H9 (cell line): ENCODE results near the gene GCSAML. TPM values are rescaled to one million over a fixed set of nuclear protein-coding genes. Genes with fewer than 3 reads are reported as not detected.

ENCODE experiments used
- DNase-seq: peaks from one replicate; pipeline ENCODE4 v3.0.0-alpha.2; 2017
- H2AFZ ChIP-seq: one replicate; pipeline ENCODE4 v1.6.1; 2013; ENCODE audit warnings: mild to moderate bottlenecking, low read length, control low read depth, moderate library complexity
- H2AK5ac ChIP-seq: 2 replicates; pipeline ENCODE4 v1.6.1; 2013; ENCODE audit warnings: low read length, control low read depth, mixed read lengths; ENCODE audit not compliant: insufficient read length
- H2BK120ac ChIP-seq: one replicate; pipeline ENCODE4 v1.6.1; 2013; ENCODE audit warnings: low read depth, mild to moderate bottlenecking, low read length, control low read depth, inconsistent platforms; ENCODE audit not compliant: poor library complexity, severe bottlenecking
- H2BK12ac ChIP-seq: 2 replicates; pipeline ENCODE4 v1.6.1; 2013; ENCODE audit warnings: low read length, control low read depth, mixed read lengths, low read depth; ENCODE audit not compliant: insufficient read length
- H2BK15ac ChIP-seq: 2 replicates; pipeline ENCODE4 v1.6.1; 2013; ENCODE audit warnings: low read depth, low read length, control low read depth
- H2BK20ac ChIP-seq: one replicate; pipeline ENCODE4 v1.6.1; 2013; ENCODE audit warnings: low read depth, mild to moderate bottlenecking, low read length, control low read depth, inconsistent platforms; ENCODE audit not compliant: poor library complexity, severe bottlenecking
- H2BK5ac ChIP-seq: 2 replicates; pipeline ENCODE4 v1.6.1; 2013; ENCODE audit warnings: low read length, control low read depth, mixed read lengths; ENCODE audit not compliant: insufficient read length
- H3K14ac ChIP-seq: 2 replicates; pipeline ENCODE4 v1.6.1; 2013; ENCODE audit warnings: low read length, control low read depth; ENCODE audit not compliant: insufficient read depth
- H3K18ac ChIP-seq: 2 replicates; pipeline ENCODE4 v1.6.1; 2013; ENCODE audit warnings: low read depth, mild to moderate bottlenecking, mixed read lengths, low read length, control low read depth; ENCODE audit not compliant: insufficient read length
- H3K23ac ChIP-seq: 2 replicates; pipeline ENCODE4 v1.6.1; 2013; ENCODE audit warnings: low read length, control low read depth, mixed read lengths, low read depth; ENCODE audit not compliant: insufficient read length
- H3K23me2 ChIP-seq: 2 replicates; pipeline ENCODE4 v1.6.1; 2013; ENCODE audit warnings: low read depth, mild to moderate bottlenecking, mixed read lengths, low read length, control low read depth; ENCODE audit not compliant: insufficient read length, poor library complexity, severe bottlenecking
- H3K27ac ChIP-seq: 2 replicates; pipeline ENCODE4 v1.5.1; 2013; ENCODE audit warnings: low read length, control low read depth, mixed read lengths, low read depth; ENCODE audit not compliant: insufficient read length
- H3K27me3 ChIP-seq: 2 replicates; pipeline ENCODE4 v1.6.1; 2013; ENCODE audit warnings: low read length, control low read depth, inconsistent platforms; ENCODE audit not compliant: insufficient read depth
- H3K4ac ChIP-seq: 2 replicates; pipeline ENCODE4 v1.6.1; 2013; ENCODE audit warnings: low read depth, mild to moderate bottlenecking, control low read depth, inconsistent platforms, low read length, moderate library complexity
- H3K4me1 ChIP-seq: 2 replicates; pipeline ENCODE4 v1.6.1; 2013; ENCODE audit warnings: low read length, control low read depth, inconsistent platforms; ENCODE audit not compliant: insufficient read depth
- H3K4me2 ChIP-seq: 2 replicates; pipeline ENCODE4 v1.6.1; 2013; ENCODE audit warnings: low read length, control low read depth, mixed read lengths; ENCODE audit not compliant: insufficient read length, insufficient read depth
- H3K56ac ChIP-seq: 2 replicates; pipeline ENCODE4 v1.6.1; 2013; ENCODE audit warnings: low read depth, mild to moderate bottlenecking, mixed read lengths, low read length, control low read depth; ENCODE audit not compliant: insufficient read length
- H3K79me1 ChIP-seq: 2 replicates; pipeline ENCODE4 v1.6.1; 2013; ENCODE audit warnings: low read depth, mild to moderate bottlenecking, moderate library complexity, low read length, control low read depth, inconsistent platforms; ENCODE audit not compliant: insufficient read depth, poor library complexity, severe bottlenecking
- H3K79me2 ChIP-seq: 2 replicates; pipeline ENCODE4 v1.6.1; 2013; ENCODE audit warnings: low read length, control low read depth, inconsistent platforms; ENCODE audit not compliant: insufficient read depth
- H3K9ac ChIP-seq: 2 replicates; pipeline ENCODE4 v1.6.1; 2013; ENCODE audit warnings: low read length, control low read depth, mixed read lengths; ENCODE audit not compliant: insufficient read length; ENCODE audit errors: extremely low read depth
- H3K9me3 ChIP-seq: one replicate; pipeline ENCODE4 v1.6.1; 2013; ENCODE audit warnings: low read depth, low read length, inconsistent platforms; ENCODE audit not compliant: control insufficient read depth
- H3T11ph ChIP-seq: one replicate; pipeline ENCODE4 v1.6.1; 2013; ENCODE audit warnings: mild to moderate bottlenecking, low read length, control low read depth, inconsistent platforms
- H4K20me1 ChIP-seq: one replicate; pipeline ENCODE4 v1.6.1; 2013; ENCODE audit not compliant: control insufficient read depth, insufficient read length, insufficient read depth
- H4K5ac ChIP-seq: 2 replicates; pipeline ENCODE4 v1.6.1; 2013; ENCODE audit warnings: low read depth, mild to moderate bottlenecking, mixed read lengths, low read length, control low read depth; ENCODE audit not compliant: insufficient read length
- H4K8ac ChIP-seq: replicated peaks from 2 replicates; pipeline ENCODE4 v1.6.1; 2013; ENCODE audit warnings: low read length, control low read depth, mixed read lengths, low read depth; ENCODE audit not compliant: insufficient read length
- H4K91ac ChIP-seq: 2 replicates; pipeline ENCODE4 v1.6.1; 2013; ENCODE audit warnings: low read depth, mild to moderate bottlenecking, moderate library complexity, mixed read lengths, low read length, control low read depth; ENCODE audit not compliant: insufficient read length
- H3K27ac Mint-ChIP-seq, 3 experiments: 2 replicates in 2 of 3; 3 replicates in 1 of 3; pipeline ENCODE4 v1.8.0; 2020 to 2021; ENCODE audit warnings: mixed read lengths in 3 of 3, mild to moderate bottlenecking in 1 of 3, moderate library complexity in 1 of 3
- H3K27me3 Mint-ChIP-seq: 2 replicates; pipeline ENCODE4 v1.8.0; 2021; ENCODE audit warnings: low read depth, mild to moderate bottlenecking, moderate library complexity, mixed read lengths
- H3K36me3 Mint-ChIP-seq, 3 experiments: 2 replicates in 2 of 3; 3 replicates in 1 of 3; pipeline ENCODE4 v1.8.0; 2020 to 2021; ENCODE audit warnings: low read depth in 3 of 3, mixed read lengths in 3 of 3; ENCODE audit not compliant: insufficient read depth in 1 of 3
- H3K4me1 Mint-ChIP-seq, 2 experiments: 2 replicates each; pipeline ENCODE4 v1.8.0; 2020; ENCODE audit warnings: mixed read lengths in 2 of 2
- H3K4me3 Mint-ChIP-seq, 2 experiments: 2 replicates in 1 of 2; 3 replicates in 1 of 2; pipeline ENCODE4 v1.8.0; 2020 to 2021; ENCODE audit warnings: mild to moderate bottlenecking in 2 of 2, mixed read lengths in 2 of 2, moderate library complexity in 1 of 2
- H3K9me3 Mint-ChIP-seq, 2 experiments: 2 replicates in 1 of 2; 3 replicates in 1 of 2; pipeline ENCODE4 v1.8.0; 2020; ENCODE audit warnings: mild to moderate bottlenecking in 2 of 2, mixed read lengths in 2 of 2, moderate library complexity in 1 of 2
- total RNA-seq: library from RNA; stranded (reverse); gene quantifications from 2 replicates; pipeline ENCODE4 v1.2.1, GENCODE V29; 2021
- TF ChIP-seq, protein P1 (sequence below): fragments of 200-600 bp; sonication (generic); conservative IDR thresholded peaks from 3 replicates; pipeline ENCODE4 v1.8.0; 2021; ENCODE audit warnings: antibody characterized with exemption, mild to moderate bottlenecking

GCSAML gene
- total RNA-seq, 1 experiment from 2014 or later: not detected

DNA sequence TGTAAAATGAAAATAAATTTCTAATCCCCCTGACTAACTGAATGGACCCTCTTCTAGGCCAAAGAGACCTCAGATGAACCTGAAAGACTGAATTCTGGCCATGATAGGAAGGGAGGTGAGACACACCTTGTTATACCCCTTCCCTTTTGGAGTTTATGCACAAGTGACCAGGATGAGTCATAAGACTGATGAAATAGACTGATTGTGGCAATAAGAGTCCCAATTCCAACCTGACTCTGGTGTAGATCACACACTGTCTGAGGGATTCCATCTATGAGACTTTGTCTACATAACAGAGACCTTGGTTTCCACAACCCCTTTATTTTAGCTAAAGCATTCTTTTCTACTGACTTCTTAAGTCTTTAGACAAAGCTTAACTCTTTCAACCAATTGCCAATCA, 25.7 kb downstream of the GCSAML start:
- H3K4ac ChIP-seq: no peak overlapping the region
- H4K5ac ChIP-seq: no peak overlapping the region
- no peak for DNase-seq
- Mint-ChIP-seq H3K4me3 (no peak overlapping the region), H3K9me3 (peaks cover 4 to 6% of the 10 kb centered on the region in 2 experiments; a peak in 3 of 5 replicates), H3K4me1 (peaks cover 0 to 3% of the 10 kb centered on the region in 2 experiments; a peak in 2 of 4 replicates), H3K27me3 (no peaks in the 10 kb centered on the region), H3K36me3 (no peaks in the 10 kb centered on the region; a peak in 1 of 7 replicates), H3K27ac (no peak overlapping the region)
- TF ChIP-seq, protein P1, sequence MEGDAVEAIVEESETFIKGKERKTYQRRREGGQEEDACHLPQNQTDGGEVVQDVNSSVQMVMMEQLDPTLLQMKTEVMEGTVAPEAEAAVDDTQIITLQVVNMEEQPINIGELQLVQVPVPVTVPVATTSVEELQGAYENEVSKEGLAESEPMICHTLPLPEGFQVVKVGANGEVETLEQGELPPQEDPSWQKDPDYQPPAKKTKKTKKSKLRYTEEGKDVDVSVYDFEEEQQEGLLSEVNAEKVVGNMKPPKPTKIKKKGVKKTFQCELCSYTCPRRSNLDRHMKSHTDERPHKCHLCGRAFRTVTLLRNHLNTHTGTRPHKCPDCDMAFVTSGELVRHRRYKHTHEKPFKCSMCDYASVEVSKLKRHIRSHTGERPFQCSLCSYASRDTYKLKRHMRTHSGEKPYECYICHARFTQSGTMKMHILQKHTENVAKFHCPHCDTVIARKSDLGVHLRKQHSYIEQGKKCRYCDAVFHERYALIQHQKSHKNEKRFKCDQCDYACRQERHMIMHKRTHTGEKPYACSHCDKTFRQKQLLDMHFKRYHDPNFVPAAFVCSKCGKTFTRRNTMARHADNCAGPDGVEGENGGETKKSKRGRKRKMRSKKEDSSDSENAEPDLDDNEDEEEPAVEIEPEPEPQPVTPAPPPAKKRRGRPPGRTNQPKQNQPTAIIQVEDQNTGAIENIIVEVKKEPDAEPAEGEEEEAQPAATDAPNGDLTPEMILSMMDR: no peak
- no peaks in the 10 kb centered on the region for H3K27me3 ChIP-seq
- no peak overlapping the region for H2AK5ac ChIP-seq
- no peaks in the 10 kb centered on the region for H3K23me2 ChIP-seq
- no peak overlapping the region for H3K27ac ChIP-seq
- H2AFZ ChIP-seq: no peak overlapping the region
- H3T11ph ChIP-seq: no peak overlapping the region
- H3K79me2 ChIP-seq: no peaks in the 10 kb centered on the region
- H3K4me1 ChIP-seq: no peaks in the 10 kb centered on the region; the same call in 1 of the 2 replicates
- H2BK5ac ChIP-seq: no peak overlapping the region
- H3K4me2 ChIP-seq: no peak overlapping the region
- H2BK12ac ChIP-seq: no peak overlapping the region
- H3K9ac ChIP-seq: no peak overlapping the region
- H3K23ac ChIP-seq: no peak overlapping the region
- H2BK15ac ChIP-seq: no peak overlapping the region
- H4K20me1 ChIP-seq: no peaks in the 10 kb centered on the region
- no peaks in the 10 kb centered on the region for H3K9me3 ChIP-seq
- no peak overlapping the region for H3K56ac ChIP-seq
- no peak overlapping the region for H4K91ac ChIP-seq
- no peak overlapping the region for H2BK20ac ChIP-seq
- H3K14ac ChIP-seq: no peak overlapping the region
- no peak overlapping the region for H4K8ac ChIP-seq
- no peak overlapping the region for H2BK120ac ChIP-seq
- H3K79me1 ChIP-seq: no peaks in the 10 kb centered on the region
- H3K18ac ChIP-seq: no peak overlapping the region
